Lower lobe of right lung (tissue), 2 donors: ENCODE measurements around the gene GALNT2. TPM values are rescaled to one million over a fixed set of nuclear protein-coding genes. Genes with fewer than 3 reads are reported as not detected.

Experiments used
- ATAC-seq, 2 donors: fragments of 200-7000 bp; cut with Tn5 transposase; one replicate each; pipeline ENCODE4 v1.9.1; 2020 to 2022; ENCODE audit warnings: mild to moderate bottlenecking in 2 of 2, moderate library complexity in 2 of 2
- DNase-seq: peaks from one replicate; pipeline ENCODE4 v3.0.0-alpha.2; 2020
- H3K27ac ChIP-seq: fragments of 200-600 bp; one replicate; pipeline ENCODE4 v1.8.0; 2022
- H3K27me3 ChIP-seq: fragments of 200-600 bp; one replicate; pipeline ENCODE4 v1.8.0; 2022; ENCODE audit warnings: low read depth
- H3K36me3 ChIP-seq: fragments of 200-600 bp; one replicate; pipeline ENCODE4 v1.8.0; 2022; ENCODE audit warnings: mild to moderate bottlenecking
- H3K4me1 ChIP-seq: fragments of 200-600 bp; one replicate; pipeline ENCODE4 v1.8.0; 2022
- H3K4me3 ChIP-seq: fragments of 200-600 bp; one replicate; pipeline ENCODE4 v1.8.0; 2022; ENCODE audit warnings: mild to moderate bottlenecking
- H3K9me3 ChIP-seq: fragments of 200-600 bp; one replicate; pipeline ENCODE4 v1.8.0; 2022
- intact Hi-C: fragments of 100-400 bp; cut with DNase I; formaldehyde crosslinking; loops from one replicate; pipeline ENCODE4 v1.11.0; 2022
- total RNA-seq: library from RNA; stranded (reverse); fragmentation: NEBNext Ultra II Directional; extraction: Animal tissue kit (Norgen Biotek cat#: 25700); gene quantifications from one replicate; pipeline ENCODE4 v1.2.1, GENCODE V29; 2021
- TF ChIP-seq, protein P1 (sequence below): fragments of 200-600 bp; IDR thresholded peaks from one replicate; pipeline ENCODE4 v1.8.0; 2022; ENCODE audit warnings: antibody characterized with exemption, mild to moderate bottlenecking
- donor health status: DM: no; HTN: yes; CAD: no; lungs with severe emphysema.

The GALNT2 gene
- total RNA-seq, 1 donor from 2014 or later: 48.0 TPM

DNA sequence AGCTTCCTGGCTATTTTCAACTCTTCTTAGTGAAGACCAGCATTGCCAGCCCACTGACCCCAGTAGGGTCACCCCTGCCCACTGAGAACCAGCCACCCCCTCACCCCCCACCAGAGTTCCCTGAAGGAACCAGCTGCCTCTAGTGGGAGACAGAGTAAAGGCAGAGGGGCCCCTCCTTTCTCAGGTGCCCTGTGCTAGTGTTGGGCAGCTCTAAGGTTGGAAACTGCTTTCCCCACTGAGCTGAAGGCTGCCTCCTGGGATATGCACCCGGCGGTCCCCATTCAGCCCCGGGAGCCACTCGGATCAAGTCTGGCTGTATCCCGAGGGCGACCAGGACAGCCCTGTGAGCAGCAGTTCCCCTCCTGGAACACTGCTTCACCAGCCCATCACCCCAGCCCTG, 248.1 kb downstream of the GALNT2 start:
- no peak overlapping the region for H3K27ac ChIP-seq
- ATAC-seq (no peak), DNase-seq (no peak)
- no peaks in the 10 kb centered on the region for H3K9me3 ChIP-seq
- H3K36me3 ChIP-seq: no peaks in the 10 kb centered on the region
- peaks cover 12% of the 10 kb centered on the region for H3K27me3 ChIP-seq
- intact Hi-C loops: no loop called here
- H3K4me1 ChIP-seq: no peaks in the 10 kb centered on the region
- no peak overlapping the region for H3K4me3 ChIP-seq
- TF ChIP-seq, protein P1, sequence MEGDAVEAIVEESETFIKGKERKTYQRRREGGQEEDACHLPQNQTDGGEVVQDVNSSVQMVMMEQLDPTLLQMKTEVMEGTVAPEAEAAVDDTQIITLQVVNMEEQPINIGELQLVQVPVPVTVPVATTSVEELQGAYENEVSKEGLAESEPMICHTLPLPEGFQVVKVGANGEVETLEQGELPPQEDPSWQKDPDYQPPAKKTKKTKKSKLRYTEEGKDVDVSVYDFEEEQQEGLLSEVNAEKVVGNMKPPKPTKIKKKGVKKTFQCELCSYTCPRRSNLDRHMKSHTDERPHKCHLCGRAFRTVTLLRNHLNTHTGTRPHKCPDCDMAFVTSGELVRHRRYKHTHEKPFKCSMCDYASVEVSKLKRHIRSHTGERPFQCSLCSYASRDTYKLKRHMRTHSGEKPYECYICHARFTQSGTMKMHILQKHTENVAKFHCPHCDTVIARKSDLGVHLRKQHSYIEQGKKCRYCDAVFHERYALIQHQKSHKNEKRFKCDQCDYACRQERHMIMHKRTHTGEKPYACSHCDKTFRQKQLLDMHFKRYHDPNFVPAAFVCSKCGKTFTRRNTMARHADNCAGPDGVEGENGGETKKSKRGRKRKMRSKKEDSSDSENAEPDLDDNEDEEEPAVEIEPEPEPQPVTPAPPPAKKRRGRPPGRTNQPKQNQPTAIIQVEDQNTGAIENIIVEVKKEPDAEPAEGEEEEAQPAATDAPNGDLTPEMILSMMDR: no peak

DNA sequence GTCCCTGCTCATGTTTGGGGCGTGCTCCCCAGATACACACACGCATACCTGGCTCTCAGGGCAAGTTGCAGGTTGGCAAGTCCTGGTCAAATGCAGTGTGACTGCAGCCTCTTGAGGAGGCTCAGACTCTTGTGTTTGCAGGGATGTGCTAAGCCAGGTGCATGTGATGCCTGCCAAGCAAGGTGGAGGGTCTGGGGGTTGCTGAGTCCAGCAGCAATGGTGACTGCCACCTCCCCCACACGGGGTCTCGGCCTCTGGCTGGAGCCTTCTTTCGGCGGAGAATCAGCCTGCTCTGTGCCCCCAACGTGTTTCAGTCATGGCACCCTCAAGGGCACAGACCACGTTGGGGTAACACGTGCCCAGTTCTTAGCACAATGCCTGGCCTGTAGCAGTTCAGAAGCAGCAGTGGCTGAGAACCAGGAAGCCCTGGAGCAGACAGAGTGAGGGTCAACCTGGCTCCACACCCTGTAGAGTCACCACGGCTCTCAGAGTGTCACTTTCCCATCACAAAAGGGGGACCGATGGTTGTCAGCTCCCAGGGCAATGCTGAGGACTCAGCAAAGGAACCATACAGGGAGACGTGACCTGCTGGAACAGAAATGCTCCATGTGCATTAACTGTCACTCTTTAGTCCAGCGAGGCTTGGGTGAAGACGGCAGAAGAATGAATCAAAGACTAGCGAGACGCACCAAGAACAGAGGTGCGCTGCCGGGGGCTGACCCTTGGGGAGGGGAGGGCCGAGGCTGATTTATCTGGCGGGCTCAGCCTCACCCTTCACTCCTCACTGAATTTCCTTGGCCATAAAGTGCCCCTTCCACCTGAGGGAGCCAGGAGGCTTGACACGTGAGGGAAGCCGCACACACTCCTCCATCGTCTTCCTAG, 250.1 kb downstream of the GALNT2 start:
- no peaks in the 10 kb centered on the region for H3K9me3 ChIP-seq
- no peaks in the 10 kb centered on the region for H3K36me3 ChIP-seq
- intact Hi-C loops: no loop called here
- H3K27ac ChIP-seq: no peak overlapping the region
- H3K27me3 ChIP-seq: peaks cover under 1% of the 10 kb centered on the region
- no peak for ATAC-seq
- H3K4me1 ChIP-seq: no peaks in the 10 kb centered on the region
- DNase-seq: no peak
- H3K4me3 ChIP-seq: no peak overlapping the region
- TF ChIP-seq, protein P1: no peak

DNA sequence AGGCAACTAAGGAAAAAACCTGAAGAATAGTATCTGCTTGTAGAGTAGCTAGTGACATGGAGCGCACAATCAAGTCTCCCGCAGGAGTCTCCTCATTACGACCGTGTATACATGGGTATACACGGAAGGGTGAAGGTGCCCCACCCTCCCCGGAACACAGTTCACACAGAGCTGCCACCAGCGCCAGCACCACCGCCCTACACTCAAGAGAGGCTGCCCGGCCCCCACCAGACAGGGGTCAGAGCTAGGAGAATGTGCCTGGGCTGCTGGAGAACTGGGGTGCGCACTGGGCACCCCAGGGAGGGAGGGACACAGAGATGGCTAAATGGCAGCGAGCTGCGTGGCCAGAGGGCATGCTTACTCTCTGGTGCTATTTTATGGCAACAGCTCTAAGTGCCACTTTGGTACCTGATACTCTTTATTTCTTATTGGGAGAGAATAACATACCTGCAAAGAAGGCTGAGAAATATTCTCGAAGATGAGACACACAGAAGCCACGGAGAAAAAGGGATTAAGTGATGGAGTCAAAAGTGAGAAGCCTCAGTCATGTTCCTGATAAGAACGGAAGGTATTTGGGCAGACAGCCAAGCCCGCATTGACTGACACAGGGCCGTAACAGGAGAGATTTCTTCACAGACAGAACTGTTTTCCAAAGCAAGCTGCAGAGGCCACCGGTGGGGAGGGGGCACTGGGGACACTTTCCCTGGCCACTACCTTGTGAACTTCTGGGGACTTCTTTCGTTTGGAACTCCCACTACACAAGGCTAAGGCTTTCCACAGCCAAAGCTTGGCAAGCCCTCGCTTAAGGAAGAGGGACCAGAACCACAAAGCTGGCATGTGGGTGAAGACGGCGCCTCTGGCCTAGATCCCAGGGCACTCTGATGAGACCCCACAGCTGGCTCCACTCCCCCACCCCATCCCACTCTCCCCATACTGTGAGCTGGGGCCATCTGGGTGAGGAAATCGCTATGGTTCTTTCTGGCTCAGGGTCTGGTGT, 251.1 kb downstream of the GALNT2 start:
- Histone ChIP-seq H3K4me1 (no peaks in the 10 kb centered on the region), H3K27me3 (no peaks in the 10 kb centered on the region), H3K27ac (no peak overlapping the region), H3K9me3 (no peaks in the 10 kb centered on the region), H3K36me3 (no peaks in the 10 kb centered on the region), H3K4me3 (no peak overlapping the region)
- ATAC-seq: peak; percentile 5 to 19
- TF ChIP-seq, protein P1: no peak
- DNase-seq: no peak
- intact Hi-C loops: no loop called here

DNA sequence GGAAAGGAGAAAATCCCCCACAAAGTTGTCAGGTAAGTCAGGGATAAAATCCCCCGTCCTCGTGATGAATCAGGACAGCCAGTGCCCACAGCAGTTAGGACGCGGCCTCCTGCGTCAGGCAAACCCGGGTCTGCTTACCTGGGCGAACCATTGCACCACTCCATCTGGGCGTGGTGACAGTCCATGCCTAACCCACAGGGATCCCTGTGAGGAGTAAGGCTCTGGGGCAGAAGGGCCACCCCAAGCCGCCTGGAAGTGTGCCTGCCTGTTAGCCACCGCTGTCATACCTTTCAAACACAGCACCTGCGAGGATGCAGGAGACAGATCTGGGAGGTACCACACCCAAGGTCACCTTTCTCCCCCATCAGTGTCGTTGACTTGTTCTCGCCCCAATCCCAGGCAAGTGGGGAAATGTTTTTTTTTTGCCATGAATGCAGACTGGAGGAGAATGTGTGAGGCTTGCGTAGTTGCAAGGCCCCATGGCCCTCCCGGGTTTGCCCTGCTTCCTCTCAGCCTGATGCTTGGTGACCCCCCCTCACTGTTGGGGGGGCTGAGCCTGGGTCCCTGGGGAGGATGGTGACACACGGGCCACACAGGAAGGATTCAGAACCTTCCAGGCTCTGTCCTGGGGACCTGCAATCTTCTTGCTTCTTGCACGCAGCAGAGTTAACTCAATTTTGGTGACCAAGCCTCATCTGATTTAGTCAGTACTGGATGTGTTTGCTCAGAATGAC, 252.1 kb downstream of the GALNT2 start:
- TF ChIP-seq, protein P1: no peak
- Histone ChIP-seq H3K4me3 (no peak overlapping the region), H3K27ac (no peak overlapping the region), H3K4me1 (no peaks in the 10 kb centered on the region), H3K9me3 (no peaks in the 10 kb centered on the region), H3K36me3 (no peaks in the 10 kb centered on the region), H3K27me3 (no peaks in the 10 kb centered on the region)
- intact Hi-C loops: no loop called here
- no peak for DNase-seq
- no peak for ATAC-seq

DNA sequence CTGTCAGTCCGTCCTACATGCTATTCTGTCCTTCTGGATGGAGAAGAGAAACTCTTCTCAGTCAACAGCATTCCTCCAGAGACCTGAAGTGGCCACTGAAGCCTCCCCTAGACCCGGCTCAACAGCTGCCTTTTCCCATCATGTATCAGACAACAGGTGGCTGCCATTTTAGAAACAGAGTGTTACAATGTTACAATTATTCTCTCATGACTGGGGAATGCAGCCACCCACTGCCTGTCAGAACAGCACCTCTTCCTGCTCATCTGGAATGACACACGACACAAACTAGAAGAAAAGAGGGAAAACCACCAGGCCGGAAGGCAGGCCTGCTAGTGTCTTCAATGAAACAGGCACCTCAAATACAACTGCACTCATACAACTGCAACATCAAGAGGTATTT, 253.8 kb downstream of the GALNT2 start:
- no peak for DNase-seq
- Histone ChIP-seq H3K27ac (no peak overlapping the region), H3K36me3 (no peaks in the 10 kb centered on the region), H3K4me1 (no peaks in the 10 kb centered on the region), H3K9me3 (no peaks in the 10 kb centered on the region), H3K4me3 (no peak overlapping the region), H3K27me3 (no peaks in the 10 kb centered on the region)
- intact Hi-C loops: no loop called here
- ATAC-seq: no peak
- TF ChIP-seq, protein P1: no peak
